Cardiac septum (tissue), 1 donor: Measurements from ENCODE around the gene MANEA. TPM values are rescaled to one million over a fixed set of nuclear protein-coding genes. Genes with fewer than 3 reads are reported as not detected.
A peak's percentile ranks its signal among the peaks of the same experiment; 100 is the strongest.
"Not testable (repeated sequence)": the region's sequence is repeated elsewhere in the genome, so short reads cannot be mapped to it uniquely, and the experiment has no call there.

Experiments used
- DNase-seq: peaks from one replicate; pipeline ENCODE4 v3.0.0-alpha.2; 2020; ENCODE audit warnings: low spot score
- intact Hi-C: fragments of 100-400 bp; cut with DNase I; formaldehyde crosslinking; loops from one replicate; pipeline ENCODE4 v1.14.0; 2022
- long read RNA-seq: library from polyadenylated mRNA; unstranded; transcript quantifications from one replicate; pipeline ENCODE4 v2.0.0, GENCODE V29; 2021
- total RNA-seq: library from RNA; stranded (reverse); fragmentation: NEBNext Ultra II Directional; extraction: Animal tissue kit (Norgen Biotek cat#: 25700); gene quantifications from one replicate; pipeline ENCODE4 v1.2.1, GENCODE V29; 2021
- donor health status: DM: no; HTN: no; CAD: no.

Gene MANEA, protein sequence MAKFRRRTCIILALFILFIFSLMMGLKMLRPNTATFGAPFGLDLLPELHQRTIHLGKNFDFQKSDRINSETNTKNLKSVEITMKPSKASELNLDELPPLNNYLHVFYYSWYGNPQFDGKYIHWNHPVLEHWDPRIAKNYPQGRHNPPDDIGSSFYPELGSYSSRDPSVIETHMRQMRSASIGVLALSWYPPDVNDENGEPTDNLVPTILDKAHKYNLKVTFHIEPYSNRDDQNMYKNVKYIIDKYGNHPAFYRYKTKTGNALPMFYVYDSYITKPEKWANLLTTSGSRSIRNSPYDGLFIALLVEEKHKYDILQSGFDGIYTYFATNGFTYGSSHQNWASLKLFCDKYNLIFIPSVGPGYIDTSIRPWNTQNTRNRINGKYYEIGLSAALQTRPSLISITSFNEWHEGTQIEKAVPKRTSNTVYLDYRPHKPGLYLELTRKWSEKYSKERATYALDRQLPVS
- total RNA-seq = 5.2 TPM
- long read RNA-seq, full-length matches to known transcripts = 5 of 9 reads
- long read RNA-seq, partial matches to known transcripts = 0 of 9 reads
- long read RNA-seq, other reads (novel, unspliced or antisense) = 4 of 9 reads

DNA sequence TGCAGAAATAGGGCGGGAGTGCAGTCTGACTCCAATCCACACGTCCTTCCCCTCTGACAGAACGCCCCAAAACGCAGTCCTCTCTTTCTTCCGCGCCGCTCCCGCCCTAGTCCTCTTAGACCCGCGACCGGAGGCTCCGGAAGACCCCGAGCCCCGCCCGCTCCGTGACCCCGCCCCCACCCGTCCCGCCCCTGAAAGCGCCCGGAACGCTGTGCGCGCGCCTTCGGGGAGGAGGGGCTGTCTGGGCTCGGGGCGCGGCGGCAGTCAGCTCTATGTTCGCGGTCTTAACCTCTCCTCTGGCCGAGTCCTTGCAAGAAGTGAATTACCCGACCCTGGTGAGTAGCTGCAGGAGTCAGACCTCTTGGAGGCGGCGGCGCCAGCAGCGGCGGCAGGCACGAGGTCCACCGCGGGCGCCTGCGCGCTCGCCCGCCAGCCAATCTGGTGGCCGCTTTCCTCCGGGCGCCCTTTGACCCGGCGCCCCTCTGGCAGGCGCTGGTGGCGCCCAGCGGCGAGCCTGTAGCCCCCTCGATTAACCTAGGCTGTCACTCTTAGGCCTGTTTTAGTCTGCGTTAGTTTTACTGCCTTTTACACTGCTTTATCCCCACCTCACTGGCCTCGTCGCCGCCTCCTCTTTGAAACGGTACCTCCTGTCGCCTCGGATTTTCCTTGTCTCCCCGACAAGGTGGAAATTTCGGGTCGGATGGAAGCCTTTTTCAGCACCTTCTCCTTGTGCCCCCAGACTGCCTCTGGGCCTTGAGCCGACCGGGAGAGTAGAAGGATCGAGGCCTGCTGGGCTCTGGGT lies at the start of gene MANEA:
MANEA (plus strand) TSS at position 232 of the 802 bp plus-strand sequence. CDS start 8,905 bp downstream, outside the sequence.
- DNase-seq = peak; percentile 87
- intact Hi-C loops = no loop called here

DNA sequence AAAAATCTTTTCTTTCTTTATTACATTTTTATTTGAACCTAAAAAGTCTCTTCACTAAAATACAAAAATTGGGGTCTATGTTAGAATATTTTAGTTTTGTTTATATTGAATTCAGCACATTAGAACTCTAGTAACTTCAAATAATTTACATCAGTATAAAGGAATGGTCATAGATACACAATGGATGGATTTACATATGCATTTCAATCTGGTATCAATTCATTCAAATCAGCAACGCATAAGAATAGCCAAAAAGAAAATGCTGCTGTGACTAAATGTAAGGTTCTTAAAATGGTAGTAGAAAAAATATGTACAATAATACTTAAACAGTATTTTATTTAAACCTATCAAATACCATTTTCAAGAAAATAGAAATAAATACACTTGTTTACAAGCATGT lies 47.6 kb upstream of the MANEA start:
- intact Hi-C loops = no loop called here
- DNase-seq = no peak

DNA sequence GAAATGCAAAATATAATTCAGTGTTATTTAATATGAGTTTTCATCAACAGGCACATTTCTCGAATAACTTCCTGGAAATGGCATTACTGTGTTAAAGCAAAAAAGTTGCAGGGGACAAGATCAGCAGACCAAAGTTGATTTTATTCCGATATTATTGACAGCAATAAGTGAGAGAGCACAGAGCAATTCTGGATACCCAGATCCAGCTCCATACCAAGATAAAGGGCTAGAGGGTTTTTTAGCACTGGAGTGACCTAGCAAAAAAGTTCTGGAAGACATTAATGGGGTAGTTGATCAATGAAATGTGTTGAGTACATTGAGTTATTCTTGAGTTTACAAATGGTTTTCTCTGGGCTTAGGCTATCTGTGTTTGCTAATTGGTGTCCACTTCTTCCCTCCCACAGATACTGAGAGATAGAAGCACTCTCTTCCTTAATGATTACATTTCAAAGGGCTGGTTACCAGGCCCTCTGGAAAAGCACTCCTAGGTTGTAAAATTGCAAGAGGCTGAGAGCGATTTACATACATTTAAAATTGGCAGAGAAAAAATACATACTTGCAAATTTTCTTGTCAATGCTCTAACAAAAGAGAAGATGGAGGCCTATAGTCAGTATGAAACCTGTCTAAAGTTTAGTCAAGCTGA lies 47.0 kb upstream of the MANEA start:
- no peak for DNase-seq
- intact Hi-C loops = no loop called here

DNA sequence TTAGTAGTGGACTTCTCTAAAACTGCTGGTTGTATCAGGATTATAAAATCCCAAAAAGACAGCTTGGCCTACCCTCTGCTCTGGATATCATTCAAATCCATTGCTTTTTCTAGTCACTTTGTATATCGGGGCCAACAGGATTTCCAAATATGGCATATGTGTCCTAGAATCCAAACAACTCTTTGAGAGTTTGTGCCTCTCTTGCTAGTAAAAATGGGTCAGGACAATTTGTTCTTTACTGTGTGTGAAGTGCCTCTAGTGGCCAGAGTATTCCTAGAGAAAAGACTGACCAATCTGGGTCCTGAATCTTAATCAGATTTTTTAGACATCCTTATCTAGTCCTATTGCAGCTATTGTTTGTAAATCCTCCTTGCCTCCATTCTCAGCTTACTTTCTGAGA lies 33.5 kb upstream of the MANEA start:
- intact Hi-C loops = no loop called here
- no peak for DNase-seq

DNA sequence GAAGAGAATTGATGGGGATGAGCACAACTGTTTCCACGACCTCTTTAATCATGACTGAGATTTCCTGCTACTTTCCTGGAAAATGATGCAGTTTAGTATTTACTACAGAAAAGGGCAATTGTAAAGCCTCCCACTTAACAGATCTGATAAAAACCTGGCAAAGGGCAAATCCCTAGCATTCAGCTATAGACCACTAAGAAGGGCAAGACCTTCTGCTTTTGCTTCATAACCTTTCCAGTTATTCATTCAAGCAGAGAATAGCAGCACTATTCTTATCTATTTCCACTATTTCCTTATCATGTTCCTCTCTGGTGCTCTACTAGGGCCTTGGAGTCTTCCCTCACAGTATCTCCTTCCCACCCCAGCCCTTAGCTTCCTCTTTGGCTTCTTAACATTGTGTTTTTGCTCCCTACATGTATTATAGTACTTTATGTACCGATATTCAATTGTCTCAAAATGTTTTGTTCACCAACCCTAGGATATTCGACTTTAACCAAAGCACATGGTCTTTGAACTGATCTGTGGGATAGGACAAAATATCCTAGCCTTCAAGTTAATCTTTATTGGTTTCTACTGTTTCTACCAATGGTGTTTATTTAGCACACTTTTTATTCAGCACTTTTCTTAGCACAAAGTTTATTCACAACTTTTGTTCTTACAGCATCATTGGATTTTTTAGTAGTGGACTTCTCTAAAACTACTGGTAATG lies 32.7 kb upstream of the MANEA start:
- intact Hi-C loops = no loop called here
- no peak for DNase-seq

DNA sequence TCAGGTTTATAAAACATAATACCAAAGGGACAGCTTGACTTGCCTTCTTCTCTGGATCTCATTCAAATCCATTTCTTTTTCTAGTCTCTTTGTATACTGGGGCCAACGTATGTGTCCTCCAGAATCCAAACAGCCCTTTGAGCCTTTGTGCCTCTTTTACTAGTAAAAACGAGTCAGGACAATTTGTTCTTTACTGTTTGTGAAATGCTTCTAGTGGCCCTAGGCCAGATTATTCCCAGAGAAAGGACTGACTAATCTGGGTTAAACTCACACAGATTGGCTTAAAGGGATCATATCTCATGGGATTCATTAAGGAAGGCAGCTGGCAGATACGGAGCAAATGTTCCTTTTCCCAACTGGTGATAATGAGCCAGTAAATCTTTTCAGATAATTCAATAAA lies 32.1 kb upstream of the MANEA start:
- intact Hi-C loops = no loop called here
- DNase-seq = no peak

DNA sequence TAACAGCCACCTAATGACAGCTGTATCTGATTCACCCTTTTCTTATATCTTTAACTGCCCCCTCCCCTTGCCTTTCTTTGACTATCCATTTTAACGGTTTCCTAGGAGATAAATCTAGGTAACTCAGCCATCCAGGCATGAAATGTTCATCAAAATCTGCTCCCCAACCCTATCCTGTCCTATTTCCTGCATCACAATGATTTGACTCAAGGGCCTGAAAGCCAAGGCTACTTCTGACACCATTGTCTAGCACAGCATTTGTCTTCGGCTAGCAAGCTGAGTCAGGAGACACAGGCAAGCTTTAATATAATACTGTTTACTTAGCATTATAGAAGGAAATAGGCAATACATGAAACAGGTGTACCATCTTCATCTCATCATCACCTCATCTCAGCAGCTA lies 31.6 kb upstream of the MANEA start:
- intact Hi-C loops = no loop called here
- no peak for DNase-seq

DNA sequence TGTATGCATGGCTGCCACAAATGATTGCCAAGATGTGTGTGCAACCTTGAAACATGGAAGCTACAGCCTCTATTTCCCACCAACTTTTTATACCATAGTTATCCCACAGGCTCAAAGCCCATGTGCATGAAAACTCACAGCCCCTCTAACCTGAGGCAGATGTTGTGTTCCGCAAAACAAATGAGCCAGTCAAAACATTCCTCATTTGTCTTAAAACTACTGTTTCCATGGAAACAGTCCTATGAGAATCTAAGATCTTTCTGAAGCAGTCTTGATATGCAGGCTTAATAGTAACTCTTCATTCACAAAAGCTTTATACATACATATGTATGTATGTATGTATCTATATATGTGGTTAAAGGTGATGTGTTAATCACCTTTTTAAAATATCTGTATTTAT lies 31.2 kb upstream of the MANEA start:
- intact Hi-C loops = no loop called here
- no peak for DNase-seq

DNA sequence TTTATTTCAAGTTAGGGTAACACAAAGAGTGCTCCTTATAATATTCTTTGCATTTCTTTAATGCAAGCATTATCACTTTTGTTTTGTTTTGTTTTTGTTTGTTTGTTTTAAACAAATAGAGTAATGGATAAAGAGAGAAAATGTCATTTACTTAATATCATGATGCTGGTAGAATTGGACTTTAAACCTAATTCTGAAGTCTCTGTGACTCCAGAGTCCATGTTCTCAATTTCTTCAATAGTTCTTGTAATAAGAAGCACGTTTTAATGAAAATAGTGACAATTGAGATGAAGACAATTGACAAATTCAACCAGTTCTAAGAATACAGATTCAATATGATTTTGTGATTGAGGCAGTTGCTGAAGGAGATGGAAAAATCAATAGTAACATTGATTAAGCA lies 30.3 kb upstream of the MANEA start:
- intact Hi-C loops = no loop called here
- no peak for DNase-seq

DNA sequence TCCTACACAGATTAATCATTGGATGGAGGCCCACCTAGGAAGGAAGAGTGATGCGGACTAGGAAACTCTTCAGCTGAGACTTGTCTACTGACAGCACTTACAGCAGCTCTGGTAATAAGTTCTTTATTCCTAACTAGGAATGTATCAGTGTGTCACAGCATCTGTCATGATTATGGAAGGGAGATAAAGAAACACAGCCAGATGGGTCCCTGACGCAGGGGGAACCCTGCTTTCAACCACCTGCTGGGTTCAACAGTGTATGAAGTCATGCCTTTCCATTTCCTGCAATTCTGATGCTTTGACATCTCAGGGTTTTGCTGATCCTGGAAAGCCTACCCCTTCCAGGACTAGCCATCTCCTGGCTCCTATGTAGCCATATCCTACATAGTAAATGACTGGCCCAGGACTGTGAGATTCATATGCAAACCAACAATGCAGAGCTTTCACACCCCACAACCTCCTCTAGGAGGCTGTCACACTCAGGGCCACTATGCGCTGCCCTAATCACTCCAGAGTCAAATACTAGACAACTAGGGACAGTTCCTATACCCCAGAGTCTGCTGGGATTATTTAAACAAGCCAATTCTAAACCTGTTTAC lies 29.0 kb upstream of the MANEA start:
- intact Hi-C loops = no loop called here
- no peak for DNase-seq

DNA sequence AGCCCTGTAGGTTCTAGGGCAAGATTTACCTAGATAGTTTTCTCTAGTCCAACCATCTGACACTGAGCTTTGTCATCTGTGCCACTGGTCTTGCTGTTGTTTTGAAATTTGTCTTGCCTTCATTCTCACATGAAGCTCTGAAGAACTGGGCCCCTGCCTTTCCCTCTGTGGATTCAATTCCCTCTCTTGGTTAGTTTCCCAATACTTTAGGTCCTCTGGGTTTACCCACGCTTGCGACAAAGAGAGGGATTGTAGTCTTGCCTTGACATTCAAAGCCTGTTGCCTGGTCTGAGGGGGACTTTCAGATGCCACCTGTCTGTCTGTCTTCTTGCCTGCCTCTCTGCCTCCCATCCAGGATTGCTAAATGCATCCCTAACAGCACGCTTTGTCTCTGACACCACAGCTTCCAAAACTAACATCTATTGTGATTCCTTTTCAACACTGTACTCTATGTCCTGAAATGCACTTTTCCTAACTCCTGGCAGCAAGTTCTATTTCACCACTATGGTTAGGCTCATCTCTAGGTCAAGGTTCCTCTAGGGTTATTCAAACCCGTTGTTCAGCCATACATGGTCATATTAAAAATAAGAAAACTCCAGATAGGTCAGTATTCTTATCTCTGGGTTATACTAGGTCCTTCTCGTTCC lies 25.5 kb upstream of the MANEA start:
- intact Hi-C loops = no loop called here
- no peak for DNase-seq

DNA sequence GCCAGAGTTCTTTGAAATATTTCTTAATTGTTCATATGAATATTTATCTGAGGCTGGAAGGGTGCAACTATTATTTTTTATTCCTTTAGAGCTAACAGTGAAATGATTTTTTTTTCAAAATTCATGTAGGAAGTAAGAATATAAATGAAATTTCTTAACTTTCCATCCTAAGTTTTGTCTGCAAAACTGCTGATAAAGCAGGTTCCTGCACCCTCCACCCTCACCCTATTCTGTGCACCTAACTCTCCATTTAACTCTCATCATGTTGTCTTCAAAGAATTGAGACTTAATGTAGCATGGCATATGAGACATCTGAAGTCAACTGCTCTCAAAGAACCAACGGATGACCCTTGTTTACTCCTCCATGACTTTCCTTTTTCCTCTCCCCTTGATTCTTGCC lies 23.5 kb upstream of the MANEA start:
- intact Hi-C loops = no loop called here
- DNase-seq = no peak

DNA sequence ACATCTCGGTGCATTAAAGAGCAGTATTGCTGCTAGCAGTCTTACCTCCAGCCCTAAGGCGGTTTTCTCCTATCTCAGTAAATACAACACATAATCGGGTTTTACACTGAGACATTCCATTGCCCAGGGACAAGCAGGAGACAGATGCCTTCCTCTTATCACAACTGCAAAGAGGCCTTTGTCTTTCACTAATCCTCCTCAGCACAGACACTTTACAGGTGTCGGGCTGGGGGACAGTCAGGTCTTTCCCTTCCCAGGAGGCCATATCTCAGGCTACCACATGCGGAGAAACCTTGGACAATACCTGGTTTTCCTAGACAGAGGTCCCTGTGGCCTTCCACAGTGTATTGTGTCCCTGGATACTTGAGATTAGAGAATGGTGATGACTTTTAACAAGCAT lies 16.4 kb upstream of the MANEA start:
- DNase-seq, intact Hi-C loops: not testable (repeated sequence)

DNA sequence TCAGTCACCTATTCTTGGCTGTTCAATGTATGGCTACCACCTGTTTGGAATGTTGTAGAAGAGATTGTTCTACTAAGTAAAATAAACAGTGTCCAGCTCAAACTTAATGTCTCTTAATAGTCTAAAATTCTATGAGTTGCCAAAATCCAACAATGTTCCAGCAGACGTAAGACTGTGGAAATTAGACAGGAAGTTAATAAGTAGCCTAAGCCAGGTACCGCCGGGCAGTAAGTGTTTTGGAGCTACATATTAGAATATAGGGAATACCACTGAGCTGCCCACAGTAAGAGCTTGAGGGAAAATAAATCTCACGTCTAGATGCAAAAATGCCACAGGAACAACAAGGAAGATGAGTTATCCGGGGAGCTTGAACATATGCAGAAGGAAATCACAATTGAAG lies 7.8 kb upstream of the MANEA start:
- no peak for DNase-seq
- intact Hi-C loops = no loop called here

DNA sequence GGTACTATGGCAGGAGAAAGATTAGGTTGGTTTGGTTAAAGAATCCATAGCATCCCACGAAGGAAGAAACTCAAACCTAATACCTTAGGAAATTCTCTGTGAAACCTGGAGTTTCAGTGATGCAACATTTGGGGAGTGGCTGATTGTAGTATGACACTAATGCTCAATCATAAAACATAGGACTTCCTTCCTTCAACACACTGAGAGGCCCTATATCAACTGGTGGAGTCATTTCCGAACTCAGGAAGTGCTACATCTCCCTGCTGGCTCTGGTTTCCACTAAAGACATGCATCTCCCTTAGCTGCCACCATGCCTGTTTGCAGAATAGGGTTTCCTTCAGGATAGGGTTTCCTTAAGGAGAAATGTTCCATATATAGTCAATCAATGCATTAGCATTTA lies 5.2 kb upstream of the MANEA start:
- DNase-seq = no peak
- intact Hi-C loops = no loop called here

DNA sequence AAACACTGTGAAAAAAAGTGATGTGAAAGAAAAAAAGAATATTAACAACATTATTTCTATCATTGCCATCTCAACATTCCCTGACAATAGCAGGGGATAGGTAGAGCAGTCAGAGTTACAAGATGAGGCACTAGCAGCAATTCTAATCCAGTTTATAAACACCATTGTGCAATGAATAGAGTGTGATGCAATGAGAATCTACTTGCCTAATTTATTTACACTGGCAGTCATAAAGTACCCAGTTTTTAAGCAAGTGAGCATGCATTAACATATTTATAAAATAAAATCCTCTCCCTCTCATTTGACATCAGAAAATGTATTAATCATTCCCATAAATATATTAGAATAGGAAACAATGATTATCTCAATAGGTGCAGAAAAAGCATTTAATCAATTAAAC lies 2.5 kb upstream of the MANEA start:
- DNase-seq = no peak
- intact Hi-C loops = no loop called here

DNA sequence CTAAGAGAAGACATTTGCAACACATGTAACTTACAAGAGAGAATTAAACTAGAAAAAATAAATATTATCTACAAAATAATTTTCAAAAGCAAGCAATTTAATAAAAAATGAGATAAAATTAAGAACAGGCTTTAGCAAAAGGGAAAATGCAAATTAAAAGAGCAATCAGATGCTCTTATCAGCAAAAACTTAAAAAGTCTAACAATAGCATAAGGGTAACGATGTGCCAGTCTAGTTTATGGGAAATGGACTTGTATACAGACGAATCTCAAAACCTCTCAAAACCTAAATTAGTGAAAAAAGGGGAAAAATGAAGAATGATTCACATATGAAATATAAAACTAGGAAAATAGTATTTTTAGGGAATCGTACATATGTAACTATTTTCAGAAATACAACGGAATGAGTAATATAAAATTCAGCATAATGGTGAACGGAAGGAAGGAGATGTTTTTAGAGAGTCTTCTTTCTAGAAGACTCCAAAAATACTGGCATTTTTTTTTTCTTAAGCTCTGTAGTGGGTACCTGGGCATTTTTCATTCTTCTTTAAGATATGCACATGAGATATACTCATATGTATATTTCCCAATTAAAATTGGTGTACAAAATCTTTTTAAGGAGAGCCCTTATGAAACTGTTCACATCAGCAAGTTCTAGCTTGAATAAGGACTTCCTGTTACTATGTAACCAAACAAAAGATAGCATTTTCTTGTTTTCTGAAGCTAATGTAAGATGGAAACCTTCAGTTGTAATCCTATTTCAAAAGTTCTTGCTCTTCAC lies 927 bp upstream of the MANEA start:
- intact Hi-C loops = no loop called here
- DNase-seq = no peak

DNA sequence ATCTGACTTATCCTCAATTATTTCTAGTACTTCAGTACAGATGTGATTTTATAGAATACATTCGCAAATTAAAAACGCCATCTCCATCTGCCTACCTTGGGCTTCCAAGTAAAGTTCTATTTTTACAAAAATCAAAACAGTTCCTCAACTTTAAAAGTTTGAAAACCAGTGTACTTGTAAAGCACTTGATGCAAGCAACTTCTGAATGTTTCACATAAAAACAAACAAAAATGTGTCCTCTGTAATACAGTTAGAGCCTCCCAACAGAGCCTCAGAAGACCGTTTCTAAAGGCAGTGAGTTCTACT lies 384 bp upstream of the MANEA start:
- intact Hi-C loops = no loop called here
- DNase-seq = no peak
